Pancreas (tissue), 10 donors: Measurements from ENCODE around the gene TRAPPC1. TPM values are rescaled to one million over a fixed set of nuclear protein-coding genes. Genes with fewer than 3 reads are reported as not detected.

Experiments used
- ATAC-seq, 4 donors: fragments of 200-7000 bp; cut with Tn5 transposase; one replicate each; pipeline versions ENCODE4 v1.8.0 to v1.9.1; 2020; ENCODE audit warnings: mild to moderate bottlenecking in 4 of 4, moderate library complexity in 4 of 4
- DNase-seq, 6 donors: peaks; one replicate each; pipeline ENCODE4 v3.0.0-alpha.2; 2020
- FAIRE-seq: peaks from 2 replicates; lab custom pipeline; 2012; peaks lifted over from hg19 to GRCh38; lab: Jason Lieb, UNC
- H3K27ac ChIP-seq, 4 donors: fragments of 200-600 bp; sonication (generic); 1 replicate in 3 of 4; 2 replicates in 1 of 4; pipeline versions ENCODE4 v1.5.0 to v1.8.0; 2020
- H3K27me3 ChIP-seq, 4 donors: fragments of 200-600 bp; one replicate each; pipeline ENCODE4 v1.8.0; 2021
- H3K36me3 ChIP-seq, 3 donors: fragments of 200-600 bp; sonication (generic) in 1 of 3; one replicate each; pipeline versions ENCODE4 v1.5.0 to v1.8.0; 2020 to 2021
- H3K4me1 ChIP-seq, 3 donors: fragments of 200-600 bp; one replicate each; pipeline ENCODE4 v1.8.0; 2021
- H3K4me3 ChIP-seq, 4 donors: fragments of 200-600 bp; sonication (generic) in 2 of 4; one replicate each; pipeline versions ENCODE4 v1.5.0 to v1.8.0; 2020 to 2021
- H3K9me3 ChIP-seq, 4 donors: fragments of 200-600 bp; one replicate each; pipeline ENCODE4 v1.8.0; 2021
- WGBS, 2 donors: extraction: QIAGEN DNeasy Blood & Tissue Kit; methylation state at CpG; one replicate each; pipeline ENCODE4 v1.1.7; 2013; 5-methylcytosine and 5-hydroxymethylcytosine counted together
- intact Hi-C, 3 donors: fragments of 100-400 bp; cut with DNase I; formaldehyde crosslinking; loops; one replicate each; pipeline versions ENCODE4 v1.11.1 to v1.14.2; 2022
- polyA plus RNA-seq, 2 donors: library from polyadenylated mRNA; stranded (reverse); fragments of 200-250 nt; gene quantifications; one replicate each; pipeline ENCODE4 v1.2.3, GENCODE V29; 2013
- total RNA-seq, 6 donors: library from RNA; stranded (reverse); fragmentation: NEBNext Ultra II Directional in 4 of 6; extraction: Animal tissue kit (Norgen Biotek cat#: 25700) in 4 of 6; gene quantifications; one replicate each; pipeline versions ENCODE4 v1.2.1 to v1.2.4, GENCODE V29; 2021 to 2023
- TF ChIP-seq, protein P1 (sequence below), 4 donors: fragments of 200-600 bp; sonication (generic) in 3 of 4; IDR thresholded peaks; one replicate each; pipeline versions ENCODE4 v1.5.0 to v1.8.0; 2021; ENCODE audit warnings: antibody characterized with exemption in 4 of 4
- donor health status: healthy with polysubstance abuse.
- donor health status: DM: no; HTN: no; CAD: no; lungs with moderate emphysema.
- donor health status: DM: no; HTN: no; CAD: no.
- donor health status: control.
- donor health status: control.
- donor health status: Bipolar disorder and iron deficiency.
- donor health status: DM: yes; HTN: yes; CAD: no.
- donor health status: DM: no; HTN: no; CAD: no.
- donor health status: DM: no; HTN: no; CAD: no.
- donor health status: DM: yes; HTN: yes; CAD: no.

The TRAPPC1 gene, protein sequence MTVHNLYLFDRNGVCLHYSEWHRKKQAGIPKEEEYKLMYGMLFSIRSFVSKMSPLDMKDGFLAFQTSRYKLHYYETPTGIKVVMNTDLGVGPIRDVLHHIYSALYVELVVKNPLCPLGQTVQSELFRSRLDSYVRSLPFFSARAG
- total RNA-seq (10 to 100 TPM; 27.3 to 67.1 (median 39.2) TPM), polyA plus RNA-seq (10 to 100 TPM; 56.0 to 66.0 TPM)

- DNase-seq (peak; percentile 98 to 100 (median 100)), ATAC-seq (peak; percentile 98 to 99 (median 99)), FAIRE-seq (peak; percentile 69)
- Histone ChIP-seq H3K4me1 (peaks cover 0 to 13% (median 11%) of the 10 kb centered on the region in 3 donors), H3K4me3 (peak within 1 kb of the TSS; percentile 56 to 90 (median 70)), H3K9me3 (no peaks in the 10 kb centered on the region), H3K27me3 (no peaks in the 10 kb centered on the region), H3K27ac (peak within 1 kb of the TSS in 3 of 4 donors; percentile 23 to 71 (median 68)), H3K36me3 (peaks cover 0 to 6% (median 0%) of the 10 kb centered on the region in 3 donors)
- intact Hi-C loops, result no loop called here
- 0 to 1% methylated on average over 54 to 55 of the region's 55 CpGs for WGBS, 2 donors
- TF ChIP-seq, protein P1, sequence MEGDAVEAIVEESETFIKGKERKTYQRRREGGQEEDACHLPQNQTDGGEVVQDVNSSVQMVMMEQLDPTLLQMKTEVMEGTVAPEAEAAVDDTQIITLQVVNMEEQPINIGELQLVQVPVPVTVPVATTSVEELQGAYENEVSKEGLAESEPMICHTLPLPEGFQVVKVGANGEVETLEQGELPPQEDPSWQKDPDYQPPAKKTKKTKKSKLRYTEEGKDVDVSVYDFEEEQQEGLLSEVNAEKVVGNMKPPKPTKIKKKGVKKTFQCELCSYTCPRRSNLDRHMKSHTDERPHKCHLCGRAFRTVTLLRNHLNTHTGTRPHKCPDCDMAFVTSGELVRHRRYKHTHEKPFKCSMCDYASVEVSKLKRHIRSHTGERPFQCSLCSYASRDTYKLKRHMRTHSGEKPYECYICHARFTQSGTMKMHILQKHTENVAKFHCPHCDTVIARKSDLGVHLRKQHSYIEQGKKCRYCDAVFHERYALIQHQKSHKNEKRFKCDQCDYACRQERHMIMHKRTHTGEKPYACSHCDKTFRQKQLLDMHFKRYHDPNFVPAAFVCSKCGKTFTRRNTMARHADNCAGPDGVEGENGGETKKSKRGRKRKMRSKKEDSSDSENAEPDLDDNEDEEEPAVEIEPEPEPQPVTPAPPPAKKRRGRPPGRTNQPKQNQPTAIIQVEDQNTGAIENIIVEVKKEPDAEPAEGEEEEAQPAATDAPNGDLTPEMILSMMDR (IDR thresholded peaks at IDR 0.05), result no peak
These were observed at the start of gene TRAPPC1, which contains the start of gene CNTROB for GRCh38 chr17:7931709-7932482. TSS of gene TRAPPC1 (minus strand) at chr17:7931946. CDS start at chr17:7931829, 117 bp downstream. TSS of gene CNTROB (plus strand) at chr17:7932206. CDS start at chr17:7933080, 874 bp downstream.

- FAIRE-seq (no peak), ATAC-seq (no peak), DNase-seq (no peak)
- Histone ChIP-seq H3K4me1 (no peaks in the 10 kb centered on the region), H3K27ac (no peak overlapping the region), H3K27me3 (no peaks in the 10 kb centered on the region), H3K9me3 (no peaks in the 10 kb centered on the region), H3K36me3 (no peaks in the 10 kb centered on the region), H3K4me3 (no peak overlapping the region)
- 73 to 83% methylated on average over 5 of the region's 5 CpGs for WGBS, 2 donors
- TF ChIP-seq, protein P1 (IDR thresholded peaks at IDR 0.05), result no peak
- intact Hi-C loops, result no loop called here
These were observed 46.1 kb upstream of the TRAPPC1 start for GRCh38 chr17:7977805-7978204.

- DNase-seq, result no peak
These were observed 45.3 kb upstream of the TRAPPC1 start for GRCh38 chr17:7977039-7977438.

DNA sequence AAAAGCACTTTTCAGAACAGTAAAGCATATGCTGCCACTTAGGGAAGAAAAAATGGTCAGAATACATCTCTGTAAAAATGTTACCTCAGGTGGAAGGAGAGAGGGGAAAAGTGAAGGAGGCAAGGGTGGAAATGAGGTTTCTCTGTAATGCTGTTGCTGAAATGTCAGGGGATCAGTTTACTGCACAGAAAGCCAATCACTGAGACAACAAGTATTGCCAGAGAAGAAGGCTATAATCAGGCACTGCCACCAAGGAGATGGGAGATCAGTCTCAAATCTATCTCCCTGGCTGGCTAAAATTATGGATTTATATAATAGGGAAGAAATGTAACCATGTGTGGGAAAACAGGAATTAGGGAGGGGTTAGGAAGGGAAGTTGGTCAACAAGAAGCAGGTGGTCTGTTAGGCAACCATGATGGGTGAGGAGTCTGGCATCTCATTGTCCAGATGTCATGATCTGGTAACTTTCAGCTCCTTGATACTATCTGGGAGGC, 42.9 kb upstream of the TRAPPC1 start:
- intact Hi-C loops, result no loop called here
- H3K27me3 ChIP-seq, result no peaks in the 10 kb centered on the region
- H3K9me3 ChIP-seq, result no peaks in the 10 kb centered on the region
- TF ChIP-seq, protein P1 (IDR thresholded peaks at IDR 0.05), result no peak
- no peaks in the 10 kb centered on the region for H3K36me3 ChIP-seq
- ATAC-seq, result no peak
- FAIRE-seq, result no peak
- no peak overlapping the region for H3K27ac ChIP-seq
- H3K4me1 ChIP-seq, result no peaks in the 10 kb centered on the region
- no peak overlapping the region for H3K4me3 ChIP-seq
- no peak for DNase-seq

More at GRCh38 chr17:7977039-7977438, 45.3 kb upstream of the TRAPPC1 start:
- ATAC-seq (no peak), FAIRE-seq (no peak)
- H3K4me3 ChIP-seq, result no peak overlapping the region
- no peaks in the 10 kb centered on the region for H3K36me3 ChIP-seq
- H3K27ac ChIP-seq, result no peak overlapping the region
- WGBS, 2 donors, result 45 to 49% methylated on average over 4 of the region's 4 CpGs
- intact Hi-C loops, result no loop called here
- H3K27me3 ChIP-seq, result no peaks in the 10 kb centered on the region
- no peaks in the 10 kb centered on the region for H3K9me3 ChIP-seq
- TF ChIP-seq, protein P1 (IDR thresholded peaks at IDR 0.05), result no peak
- H3K4me1 ChIP-seq, result no peaks in the 10 kb centered on the region
